GM19397 (cell line): ENCODE results near the gene SLC39A11.
"Not testable (repeated sequence)": the region's sequence is repeated elsewhere in the genome, so short reads cannot be mapped to it uniquely, and the experiment has no call there.

Experiments used
- ATAC-seq: cut with Tn5 transposase; IDR thresholded peaks from one replicate; pipeline ENCODE4 v1.9.1; 2021; ENCODE audit warnings: mild to moderate bottlenecking, moderate library complexity; ENCODE audit not compliant: unreplicated experiment

The SLC39A11 gene

DNA sequence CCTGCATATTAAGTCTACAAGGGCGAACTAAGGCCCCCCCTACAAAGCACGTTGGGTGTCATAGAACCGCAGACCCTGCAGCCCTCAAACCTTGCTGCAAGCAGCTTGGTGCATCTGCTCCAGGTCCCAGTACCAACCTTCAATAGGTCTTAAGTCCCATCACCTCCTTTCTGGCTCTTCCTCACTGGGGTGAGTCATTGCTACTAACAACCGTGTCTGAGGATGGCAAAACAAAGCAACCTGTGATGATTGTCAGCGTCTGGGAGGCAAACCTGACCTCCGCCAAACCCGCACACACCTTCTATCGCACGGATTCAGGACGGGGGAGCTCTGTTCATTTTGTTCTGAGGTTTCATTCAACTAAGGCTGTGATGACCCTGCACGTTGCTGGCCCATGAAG lies 138.9 kb downstream of the SLC39A11 start:
- no peak for ATAC-seq

DNA sequence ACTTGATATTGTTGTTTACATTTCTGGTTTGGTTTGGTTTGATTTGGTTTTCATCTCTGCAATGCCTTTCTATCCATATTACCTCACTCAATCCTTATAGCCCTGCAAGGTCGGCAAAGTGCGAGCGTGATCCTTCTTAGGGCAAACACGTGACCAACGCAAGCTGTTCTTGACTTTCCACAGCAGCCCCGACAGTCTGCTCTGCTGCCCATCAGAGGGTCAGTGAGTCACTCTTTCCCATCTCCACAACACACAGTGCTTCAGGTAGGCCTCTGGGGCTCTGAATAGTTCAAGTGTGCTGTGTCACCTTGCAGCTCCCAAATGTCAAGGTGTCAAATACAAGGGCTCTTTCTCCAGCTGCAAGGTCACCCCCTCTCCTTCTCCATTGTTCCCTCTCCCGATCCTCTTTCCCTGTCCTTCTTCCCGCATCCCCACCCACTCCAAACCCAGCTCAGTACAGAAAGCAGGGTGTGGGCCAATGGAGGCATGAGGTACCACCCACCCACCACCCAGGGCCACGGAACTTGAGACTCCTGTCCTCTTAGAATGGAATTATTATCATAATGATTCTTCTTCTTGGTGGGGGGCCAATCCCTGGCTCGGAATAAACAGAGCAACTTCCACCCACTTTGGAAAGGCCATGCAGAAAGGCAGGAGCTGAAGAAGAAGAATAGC lies 139.7 kb downstream of the SLC39A11 start:
- ATAC-seq = no peak

DNA sequence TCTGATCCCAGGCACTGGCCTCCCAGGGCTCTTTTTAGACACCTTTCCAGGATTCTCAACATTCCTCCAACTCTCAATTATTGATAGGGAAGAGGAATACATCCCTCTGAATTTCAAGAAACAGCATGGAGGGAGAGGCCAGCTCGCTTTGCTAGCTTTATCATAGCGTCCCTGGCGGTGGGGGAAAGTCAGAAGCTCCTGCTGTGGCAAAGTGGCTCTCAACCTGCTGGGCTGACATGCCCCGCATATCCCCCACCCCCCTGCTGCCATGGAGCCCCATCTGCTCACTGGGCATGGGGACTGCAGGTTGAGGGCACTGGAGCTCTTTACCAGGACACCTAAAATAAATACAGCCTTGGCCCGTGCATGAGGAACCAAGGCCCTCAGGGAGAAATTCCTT lies 140.3 kb downstream of the SLC39A11 start:
- ATAC-seq = no peak

DNA sequence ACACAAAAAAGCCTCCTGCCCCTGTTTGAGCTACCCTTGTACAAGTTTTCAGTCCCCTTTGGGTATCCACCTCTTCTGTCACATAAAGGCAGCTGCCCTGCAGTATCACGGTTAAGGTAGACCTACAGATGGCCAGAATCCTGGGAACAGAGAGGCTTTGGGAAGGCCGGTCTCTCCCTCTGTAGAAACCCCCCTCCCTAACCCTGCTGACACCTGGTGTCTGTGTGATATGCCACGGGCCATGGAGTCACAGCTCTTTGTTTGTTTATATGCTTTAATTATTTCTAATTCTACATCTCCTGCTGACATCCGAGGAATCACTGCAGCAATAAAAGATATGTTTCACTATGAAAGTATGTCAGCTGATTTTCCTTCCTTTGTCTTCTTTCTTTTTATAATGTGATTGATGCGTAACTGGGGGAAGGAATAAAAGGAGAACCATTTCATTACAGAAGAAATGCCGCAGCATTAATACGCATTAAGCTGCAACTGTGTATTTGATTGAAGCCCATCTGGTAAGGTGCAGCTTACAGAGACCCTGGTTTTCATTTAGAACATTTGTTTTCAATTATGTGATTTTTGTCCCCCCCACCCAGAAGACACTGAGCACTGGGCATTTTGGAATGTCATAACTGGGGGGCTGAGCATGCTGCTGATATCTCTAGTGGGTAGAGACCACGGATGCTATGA lies 142.1 kb downstream of the SLC39A11 start:
- no peak for ATAC-seq

DNA sequence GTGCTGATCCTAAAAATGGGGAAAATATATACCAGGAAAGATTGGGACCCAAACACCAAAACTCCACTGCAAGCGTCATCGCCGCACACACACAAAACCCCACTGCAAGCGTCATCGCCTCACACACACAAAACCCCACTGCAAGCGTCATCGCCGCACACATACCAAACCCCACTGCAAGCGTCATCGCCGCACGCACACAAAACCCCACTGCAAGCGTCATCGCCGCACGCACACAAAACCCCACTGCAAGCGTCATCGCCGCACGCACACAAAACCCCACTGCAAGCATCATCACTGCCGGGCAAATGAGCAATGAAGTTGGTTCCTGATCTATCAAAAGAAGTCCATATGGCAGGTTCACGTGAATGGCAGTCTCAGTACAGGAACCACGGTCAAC lies 144.4 kb downstream of the SLC39A11 start:
- ATAC-seq = no peak

DNA sequence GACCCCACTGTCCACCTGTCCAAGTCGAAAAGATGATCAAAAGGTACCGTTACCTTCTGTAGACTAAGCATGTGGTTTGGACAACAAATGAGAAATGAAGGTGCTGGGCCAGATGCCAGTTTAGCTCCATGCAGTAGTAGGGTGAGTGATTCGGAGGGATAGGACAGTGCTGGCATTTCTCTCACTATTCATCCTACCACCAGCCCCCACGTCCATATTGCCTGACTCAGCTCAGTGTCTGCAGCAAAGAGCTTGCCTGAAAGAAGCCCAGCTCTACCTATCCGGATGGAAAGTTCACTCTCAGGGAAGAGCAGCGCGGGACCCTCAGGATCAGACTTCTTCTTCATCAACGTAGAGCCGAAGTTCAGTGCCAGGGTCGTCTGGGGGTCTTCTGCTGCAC lies 145.0 kb downstream of the SLC39A11 start:
- no peak for ATAC-seq

DNA sequence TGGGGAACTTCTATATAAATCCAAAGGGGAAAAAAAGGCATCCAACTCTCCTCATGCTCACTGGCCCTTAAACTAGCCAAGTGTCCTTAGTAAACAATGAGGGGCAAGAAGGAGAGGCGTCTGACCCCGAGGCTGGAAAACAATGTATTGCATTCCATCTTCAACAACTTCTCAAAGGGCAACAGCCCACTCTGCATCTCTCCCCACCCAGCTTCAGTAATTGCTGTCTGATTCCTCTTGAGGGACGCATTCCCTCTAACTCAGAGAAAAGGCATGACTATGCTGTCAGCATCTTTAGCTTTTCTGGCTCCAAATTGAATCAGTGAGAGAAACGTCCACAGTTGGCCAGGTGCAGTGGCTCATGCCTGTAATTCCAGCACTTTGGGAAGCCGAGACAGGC lies 145.8 kb downstream of the SLC39A11 start:
- ATAC-seq = no peak

DNA sequence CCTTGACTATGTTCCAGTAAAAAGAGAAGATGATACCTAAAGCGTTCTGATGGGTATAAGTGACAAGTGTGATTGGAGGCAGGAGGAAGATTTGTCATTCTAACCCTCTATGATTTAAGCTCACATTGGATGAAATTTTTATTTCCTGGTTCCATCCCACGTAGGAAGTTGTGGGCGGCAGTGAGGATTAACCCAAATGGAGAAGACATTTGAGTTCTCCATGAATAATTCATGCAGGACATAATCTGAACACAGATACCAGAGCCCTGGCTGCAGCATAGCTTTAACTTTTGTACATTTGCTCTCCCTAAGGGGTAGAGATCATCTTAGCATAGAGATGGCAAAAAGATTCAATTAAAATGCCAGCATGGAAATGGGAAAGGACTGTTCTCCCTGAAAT lies 146.3 kb downstream of the SLC39A11 start:
- ATAC-seq = no peak

DNA sequence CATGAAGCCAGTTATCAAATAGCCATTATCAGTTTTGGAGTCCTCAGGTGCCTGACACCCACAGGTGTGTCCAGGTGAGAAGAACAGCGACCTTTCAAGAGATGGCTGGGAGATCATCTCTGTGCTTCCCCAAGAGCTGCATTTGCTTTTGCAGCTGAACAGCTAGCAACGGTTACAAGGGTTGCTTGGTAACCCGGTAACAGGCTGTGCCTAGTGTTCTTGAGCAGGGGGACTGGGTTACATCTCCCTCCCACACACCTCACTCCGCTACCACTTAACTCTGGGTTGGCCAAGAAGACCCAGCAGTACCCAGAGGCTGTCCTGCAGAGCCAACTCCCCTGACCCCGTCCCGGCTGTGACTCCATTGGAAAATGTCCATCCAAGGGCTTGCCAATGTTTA lies 147.0 kb downstream of the SLC39A11 start:
- ATAC-seq = no peak

DNA sequence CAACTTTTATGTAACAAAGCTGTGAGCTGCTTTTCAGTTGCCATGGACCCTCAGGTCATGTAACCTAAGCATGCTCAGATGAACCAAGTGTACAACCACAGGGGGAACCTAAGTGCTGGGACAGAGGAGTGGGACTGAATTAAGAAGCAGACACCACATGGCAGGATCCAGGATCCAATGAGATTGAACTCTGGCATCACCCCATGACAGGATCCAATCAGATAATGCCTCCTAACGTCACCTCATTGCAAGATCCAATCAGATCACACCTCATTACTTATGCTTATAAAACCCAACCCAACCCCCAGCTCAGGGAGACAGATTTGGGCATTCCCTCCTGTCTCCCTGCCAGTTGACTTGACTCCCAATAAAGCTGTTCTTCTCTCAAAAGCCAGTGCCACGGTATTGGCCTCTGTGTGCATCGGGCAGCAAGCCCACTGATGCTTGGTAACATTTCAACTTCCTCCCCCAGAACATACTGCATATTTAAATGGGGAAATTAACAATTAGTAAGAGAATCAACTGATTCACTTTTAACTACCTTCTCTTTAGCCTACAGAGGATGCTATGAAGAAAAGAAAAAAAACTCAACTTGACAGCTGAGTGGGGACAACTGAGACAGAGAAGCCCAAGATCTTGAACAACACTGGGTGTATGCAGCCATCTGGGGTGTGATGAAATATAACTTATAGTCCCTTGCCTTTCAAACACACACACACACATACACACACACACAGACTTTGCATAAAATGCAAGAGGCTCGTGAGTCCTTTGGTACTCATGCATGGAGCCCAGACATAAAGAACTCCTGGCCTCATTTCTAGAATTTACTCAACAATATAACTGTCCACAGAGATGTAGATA lies 148.4 kb downstream of the SLC39A11 start:
- no peak for ATAC-seq

DNA sequence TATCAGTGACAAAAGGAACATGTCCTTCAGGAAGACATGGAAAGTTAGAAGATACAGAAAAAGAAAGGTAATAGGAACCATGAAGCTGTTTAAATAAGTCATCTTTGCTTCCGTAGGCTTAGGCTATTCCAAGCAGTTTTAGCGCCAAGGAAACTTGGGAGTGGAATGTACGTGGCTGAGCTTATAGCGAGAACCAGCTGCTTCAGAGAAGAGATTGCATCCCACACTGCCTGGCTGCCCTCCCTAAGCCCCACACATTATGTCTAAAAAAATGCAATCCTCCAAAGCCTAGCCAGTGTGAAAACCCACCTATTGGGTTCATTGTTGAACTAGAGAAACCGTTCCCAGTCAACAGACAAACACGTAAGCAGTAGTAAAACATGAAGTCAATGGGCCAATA lies 149.9 kb downstream of the SLC39A11 start:
- no peak for ATAC-seq

DNA sequence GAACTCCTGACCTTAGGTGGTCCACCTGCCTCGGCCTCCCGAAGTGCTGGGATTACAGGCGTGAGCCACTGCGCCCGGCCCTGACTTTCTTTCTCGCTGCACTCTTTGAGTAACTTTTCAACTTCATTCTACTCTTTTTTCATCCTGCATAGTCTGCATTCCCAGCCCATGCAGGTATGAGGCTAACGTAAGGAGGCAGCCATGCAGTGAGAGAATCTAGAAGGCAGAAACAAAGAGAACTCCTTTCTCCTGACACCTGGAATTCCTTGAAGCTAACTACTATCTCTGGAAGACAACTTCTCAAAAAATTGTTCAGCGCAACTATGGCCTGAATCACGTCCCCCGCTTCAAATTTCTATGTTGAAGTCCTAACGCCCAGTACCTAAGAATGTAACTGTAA lies 152.0 kb downstream of the SLC39A11 start:
- no peak for ATAC-seq

DNA sequence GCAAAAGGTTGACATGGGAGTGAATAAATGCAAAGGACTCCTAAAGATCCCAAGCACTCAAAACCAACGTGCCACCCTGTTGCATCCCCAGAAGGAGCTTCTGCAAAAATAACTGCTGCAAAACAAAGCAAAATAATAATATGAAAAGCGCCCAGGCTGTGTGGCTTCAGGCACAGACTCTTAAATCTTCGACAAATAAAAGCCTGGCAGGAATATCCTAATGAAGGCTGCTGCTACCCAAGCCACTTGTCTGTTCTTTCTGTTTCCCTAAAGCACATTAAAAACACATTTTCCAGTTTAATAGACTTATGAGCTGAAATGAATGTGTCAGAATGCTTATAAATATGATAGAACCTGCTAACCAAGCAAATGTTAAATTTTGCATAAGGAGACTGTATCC lies 154.0 kb downstream of the SLC39A11 start:
- no peak for ATAC-seq

DNA sequence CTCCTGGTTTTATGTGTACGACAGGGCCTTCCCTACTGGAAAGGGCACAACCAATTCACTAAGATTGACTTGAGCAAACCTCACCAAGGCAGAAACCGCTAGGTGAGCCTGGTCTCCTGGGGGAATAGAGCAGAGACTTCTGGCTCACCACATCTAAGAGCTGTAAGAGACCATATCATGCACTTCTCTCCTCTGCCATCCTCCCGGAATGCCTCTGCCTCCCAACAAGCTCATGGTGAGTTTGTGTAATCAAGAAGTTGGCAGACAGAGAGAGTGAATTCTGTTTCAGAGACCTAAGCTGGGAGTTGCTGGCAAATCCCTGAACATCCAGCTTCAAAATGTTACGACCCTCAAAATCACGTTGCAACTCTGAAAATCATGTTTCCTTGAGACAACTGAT lies 154.8 kb downstream of the SLC39A11 start:
- ATAC-seq = no peak

DNA sequence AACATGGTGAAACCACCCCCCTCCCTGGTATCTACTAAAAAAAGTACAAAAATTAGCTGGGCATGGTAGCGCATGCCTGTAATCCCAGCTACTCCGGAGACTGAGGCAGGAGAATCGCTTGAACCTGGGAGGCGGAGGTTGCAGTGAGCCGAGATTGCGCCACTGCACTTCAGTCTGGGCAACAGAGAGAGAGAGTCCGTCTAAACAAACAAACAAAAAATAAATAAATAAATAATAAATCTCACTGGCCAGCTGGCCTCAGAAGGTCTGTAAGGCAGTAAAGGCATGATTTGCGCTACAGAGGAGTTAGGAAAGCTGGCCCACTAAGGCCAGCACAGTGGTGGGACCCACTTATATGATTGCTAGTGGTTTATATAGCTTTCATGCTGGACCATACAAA lies 155.2 kb downstream of the SLC39A11 start:
- not testable (repeated sequence) for ATAC-seq

DNA sequence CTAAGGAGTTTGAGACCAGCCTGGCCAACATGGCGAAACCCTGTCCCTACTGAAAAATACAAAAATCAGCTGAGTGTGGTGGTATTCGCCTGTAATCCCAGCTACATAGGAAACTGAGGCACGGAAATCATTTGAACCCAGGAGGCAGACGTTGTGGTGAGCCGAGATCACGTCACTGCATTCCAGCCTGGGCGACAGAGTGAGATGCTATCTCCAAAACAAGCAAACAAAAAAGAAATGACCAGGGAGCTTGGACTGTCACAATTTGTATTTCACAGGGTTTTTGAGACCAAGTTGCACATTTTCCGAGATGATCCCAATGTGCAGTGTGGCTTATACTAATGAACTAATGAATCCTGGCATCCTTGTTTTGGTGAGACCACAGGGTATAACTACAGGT lies 156.5 kb downstream of the SLC39A11 start:
- no peak for ATAC-seq

DNA sequence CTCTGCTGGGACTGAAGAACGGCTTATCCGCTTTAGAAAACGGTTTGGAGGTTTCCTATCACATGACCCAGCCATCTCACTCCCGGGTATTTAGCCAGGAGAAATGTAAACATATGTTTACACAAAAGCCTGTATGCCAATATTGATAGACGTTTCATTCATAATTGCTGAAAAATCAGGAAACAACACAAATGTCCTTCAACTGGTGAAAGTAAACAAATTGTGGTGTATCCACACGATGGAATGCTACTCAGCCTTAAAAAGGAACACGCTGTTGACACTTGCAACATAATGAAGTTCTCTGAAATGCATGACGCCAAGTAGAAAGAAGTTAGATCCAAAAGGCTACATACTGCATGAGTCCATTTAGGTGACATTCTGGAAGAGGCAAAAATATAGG lies 157.6 kb downstream of the SLC39A11 start:
- no peak for ATAC-seq

DNA sequence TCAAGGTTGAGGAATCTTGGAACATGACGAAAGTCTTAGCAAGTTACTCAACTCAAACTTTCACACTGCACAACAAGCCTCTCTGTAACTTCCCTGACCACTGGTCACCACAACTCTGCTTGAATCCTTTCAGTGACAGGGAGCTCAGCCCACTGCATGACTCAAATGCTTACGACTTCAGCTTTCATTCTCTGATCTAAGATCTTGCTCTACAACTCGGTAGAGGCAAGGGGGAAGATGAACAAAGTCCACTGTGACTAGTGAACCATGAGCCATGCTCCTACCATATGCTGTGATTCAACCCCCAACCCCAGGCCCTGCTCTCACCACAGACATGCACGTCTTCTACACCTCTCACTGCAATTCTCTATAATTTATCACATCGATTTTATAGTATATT lies 160.9 kb downstream of the SLC39A11 start:
- ATAC-seq = no peak

DNA sequence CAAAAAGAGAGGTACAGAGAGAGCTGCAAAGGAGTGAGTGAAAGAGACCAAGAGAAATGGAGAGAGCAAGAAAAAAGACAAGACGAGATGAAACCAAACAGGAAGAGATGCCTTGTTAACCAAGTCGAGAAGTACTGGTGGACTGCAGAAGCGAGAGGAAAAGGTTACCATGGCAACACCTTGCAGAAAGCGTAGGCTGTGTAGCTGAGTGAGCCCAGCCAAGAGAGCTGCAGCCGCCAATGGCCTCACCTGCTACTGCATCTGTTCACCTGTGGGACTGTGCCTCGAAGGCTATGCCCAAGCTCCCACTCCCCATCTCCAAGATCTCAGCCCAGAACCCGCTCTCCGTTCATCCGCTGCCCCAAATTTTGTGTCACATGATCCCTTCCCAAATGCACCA lies 161.3 kb downstream of the SLC39A11 start:
- ATAC-seq = no peak

DNA sequence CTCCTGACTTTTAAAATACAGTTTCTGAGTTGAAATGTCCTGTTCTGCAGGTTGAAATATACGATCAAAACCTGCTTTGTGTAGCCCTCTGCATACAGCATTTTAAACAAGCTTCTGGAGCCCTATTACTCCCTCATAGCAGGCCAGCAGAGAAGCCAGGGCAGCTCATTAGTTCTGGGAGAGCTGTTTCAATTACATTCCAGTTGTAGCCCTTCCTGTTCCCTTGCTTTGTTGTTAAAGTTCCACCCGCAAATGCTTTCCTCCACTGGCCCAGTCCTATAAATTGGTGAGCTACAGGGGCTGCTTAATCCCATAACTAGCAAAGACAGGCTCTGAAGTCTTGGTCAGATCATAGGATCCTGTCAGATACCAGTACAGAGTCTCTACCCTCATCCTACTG lies 162.5 kb downstream of the SLC39A11 start:
- no peak for ATAC-seq

DNA sequence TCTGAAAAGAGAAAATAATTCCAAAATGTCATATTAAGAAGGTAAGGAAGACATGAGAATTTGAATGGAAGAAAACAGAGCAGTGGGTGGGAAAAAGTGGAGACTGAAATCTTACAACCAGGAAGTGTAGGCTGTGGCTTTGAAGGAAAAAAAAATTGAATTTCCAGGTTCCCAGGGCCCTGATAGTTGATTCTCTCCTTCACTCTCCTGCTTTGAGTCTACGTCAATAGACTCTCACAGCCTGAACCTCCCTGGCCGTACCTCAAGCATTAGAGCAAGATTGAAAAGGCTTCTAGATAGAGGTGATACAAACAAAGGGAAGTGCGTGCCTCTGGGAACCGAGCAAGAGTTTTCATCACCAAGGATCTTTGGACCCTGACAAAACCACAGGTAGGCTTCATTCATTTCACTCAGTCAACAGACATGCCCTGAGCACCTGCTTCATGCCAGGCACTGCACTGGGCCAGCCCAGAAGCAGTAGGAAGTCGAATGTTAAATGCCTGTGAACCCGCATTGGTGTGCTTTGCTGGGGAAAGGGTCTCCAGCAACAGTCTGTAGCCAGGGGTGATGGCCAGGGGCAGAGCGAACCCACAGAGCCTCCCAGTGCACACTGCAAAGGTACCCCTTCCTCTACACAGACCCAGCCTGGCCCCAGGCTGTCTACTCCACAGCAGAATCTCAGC lies 163.9 kb downstream of the SLC39A11 start:
- no peak for ATAC-seq
